KOPT-K1 (cell line): ENCODE data around the gene MRPL55.

Experiments used
- H3K27ac ChIP-seq: fragments of 200-600 bp; sonication (generic); 2 replicates; pipeline ENCODE4 v1.5.1; 2016; ENCODE audit warnings: antibody characterized with exemption, mild to moderate bottlenecking, low read depth, low read length; ENCODE audit not compliant: poor library complexity, severe bottlenecking
- H3K36me3 ChIP-seq: fragments of 200-600 bp; sonication (generic); 2 replicates; pipeline ENCODE4 v1.5.1; 2017; ENCODE audit warnings: antibody characterized with exemption, mild to moderate bottlenecking, low read length, moderate library complexity; ENCODE audit not compliant: insufficient read depth
- H3K9me3 ChIP-seq: fragments of 200-600 bp; sonication (generic); 2 replicates; pipeline ENCODE4 v1.5.1; 2017; ENCODE audit warnings: antibody characterized with exemption, low read length, mild to moderate bottlenecking; ENCODE audit not compliant: insufficient read depth, poor library complexity, severe bottlenecking

The MRPL55 gene

GRCh38 chr1:228059634-228060457, 49.3 kb downstream of the MRPL55 start:
- H3K36me3 ChIP-seq: no peaks in the 10 kb centered on the region
- no peaks in the 10 kb centered on the region for H3K9me3 ChIP-seq
- no peak overlapping the region for H3K27ac ChIP-seq

- Histone ChIP-seq H3K27ac (no peak overlapping the region), H3K9me3 (no peaks in the 10 kb centered on the region), H3K36me3 (no peaks in the 10 kb centered on the region)
These were observed 50.0 kb downstream of the MRPL55 start for GRCh38 chr1:228058949-228059633.

- H3K9me3 ChIP-seq: no peaks in the 10 kb centered on the region
- H3K27ac ChIP-seq: no peak overlapping the region
- H3K36me3 ChIP-seq: no peaks in the 10 kb centered on the region
These were observed 50.7 kb downstream of the MRPL55 start for GRCh38 chr1:228058172-228058948.
